NCI-H2029 treated with DMSO at 0.1 percent for 48 hours (cell line): ENCODE results near the gene EXOC3L4.
A peak's percentile ranks its signal among the peaks of the same experiment; 100 is the strongest.
"Not testable (repeated sequence)": the region's sequence is repeated elsewhere in the genome, so short reads cannot be mapped to it uniquely, and the experiment has no call there.

ENCODE experiments used
- DNase-seq: peaks from one replicate; lab custom pipeline; 2025; lab: John Stamatoyannopoulos, UW

EXOC3L4 gene

GRCh38 chr14:103094406-103095209 is at the start of gene EXOC3L4:
Gene EXOC3L4, plus strand, starts transcription at chr14:103094725. Its CDS starts 5,495 bp downstream, at chr14:103100220.
- DNase-seq = no peak

DNA sequence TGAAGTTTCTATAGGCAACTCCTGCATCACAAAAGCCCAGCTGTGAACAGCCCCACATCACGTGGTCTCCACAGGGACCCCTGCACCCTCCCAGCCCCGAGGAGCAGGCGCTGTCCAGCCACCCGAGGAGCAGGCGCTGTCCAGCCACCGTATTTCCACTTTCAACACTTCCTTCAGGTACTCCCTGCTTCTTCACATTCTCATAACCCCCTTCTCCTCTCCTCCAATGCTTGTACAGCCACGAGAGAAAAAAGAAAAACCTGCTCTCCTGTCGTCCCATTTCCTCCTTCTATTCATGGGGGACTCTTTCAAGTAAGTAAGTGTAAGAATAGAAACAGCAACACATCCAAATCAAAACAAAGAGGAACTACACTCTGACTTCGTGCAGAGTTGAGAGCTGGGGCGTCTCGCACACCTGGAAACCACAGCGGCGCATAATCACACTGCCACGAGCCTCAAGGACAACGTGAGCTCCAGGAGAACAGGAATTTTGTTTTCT is 49.1 kb upstream of the EXOC3L4 start:
- no peak for DNase-seq

- DNase-seq = not testable (repeated sequence)
These were observed 47.1 kb upstream of the EXOC3L4 start for GRCh38 chr14:103047453-103047852.

DNA sequence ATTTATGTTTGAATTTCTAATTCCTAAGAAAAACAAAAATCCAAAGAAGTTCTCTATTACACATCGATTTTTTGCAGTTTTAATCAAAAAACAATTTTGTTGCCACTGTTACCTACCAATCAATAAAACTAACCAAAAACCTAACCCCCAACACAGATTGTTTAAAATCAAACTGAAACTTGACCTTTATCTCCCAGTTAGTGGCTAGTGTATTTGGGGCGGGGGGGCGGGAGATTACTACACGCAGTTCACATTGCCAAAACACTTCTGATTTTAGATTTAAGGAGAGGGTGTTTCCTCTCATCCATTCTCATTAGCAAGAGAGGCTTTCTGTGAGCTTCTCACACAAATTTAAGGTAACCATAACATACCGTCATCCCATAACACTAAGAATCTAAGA is 43.6 kb upstream of the EXOC3L4 start:
- DNase-seq = no peak

DNA sequence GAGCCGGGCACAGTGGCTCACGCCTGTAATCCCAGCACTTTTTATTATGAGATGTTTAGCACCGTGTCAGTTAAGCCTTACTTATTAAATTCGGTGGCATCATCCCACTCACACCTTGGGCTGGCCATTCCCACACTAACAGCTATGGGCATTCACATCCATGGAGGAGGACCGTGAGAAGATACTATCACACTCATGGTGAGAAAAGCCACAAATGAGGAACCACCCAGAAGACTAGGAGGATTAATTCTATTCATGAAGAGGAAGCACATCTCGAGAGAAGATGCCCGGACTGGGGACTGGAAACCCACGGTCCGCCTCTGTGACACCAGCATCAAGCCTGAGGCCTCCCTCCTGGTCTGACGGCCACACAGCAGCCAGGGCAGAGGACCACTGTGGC is 42.1 kb upstream of the EXOC3L4 start:
- no peak for DNase-seq

DNA sequence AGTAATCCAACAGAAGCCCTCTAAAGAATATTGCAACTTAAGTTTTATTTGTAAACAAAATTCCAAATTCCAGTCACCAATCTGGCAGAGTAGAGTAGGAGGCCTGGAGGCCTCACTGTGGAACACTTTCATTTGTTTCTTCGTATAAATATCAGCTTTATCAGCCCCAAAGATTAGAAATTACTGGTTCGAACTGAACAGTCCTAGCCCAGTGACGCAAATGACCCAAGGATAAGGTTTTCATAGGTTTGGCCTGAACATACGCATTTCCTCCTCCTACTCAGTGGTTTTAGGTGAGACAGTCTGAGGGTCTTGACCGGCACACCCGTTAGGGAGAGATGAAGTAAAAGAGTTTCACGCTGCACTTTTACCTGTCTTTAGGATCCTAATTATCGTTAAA is 38.8 kb upstream of the EXOC3L4 start:
- DNase-seq = no peak

DNA sequence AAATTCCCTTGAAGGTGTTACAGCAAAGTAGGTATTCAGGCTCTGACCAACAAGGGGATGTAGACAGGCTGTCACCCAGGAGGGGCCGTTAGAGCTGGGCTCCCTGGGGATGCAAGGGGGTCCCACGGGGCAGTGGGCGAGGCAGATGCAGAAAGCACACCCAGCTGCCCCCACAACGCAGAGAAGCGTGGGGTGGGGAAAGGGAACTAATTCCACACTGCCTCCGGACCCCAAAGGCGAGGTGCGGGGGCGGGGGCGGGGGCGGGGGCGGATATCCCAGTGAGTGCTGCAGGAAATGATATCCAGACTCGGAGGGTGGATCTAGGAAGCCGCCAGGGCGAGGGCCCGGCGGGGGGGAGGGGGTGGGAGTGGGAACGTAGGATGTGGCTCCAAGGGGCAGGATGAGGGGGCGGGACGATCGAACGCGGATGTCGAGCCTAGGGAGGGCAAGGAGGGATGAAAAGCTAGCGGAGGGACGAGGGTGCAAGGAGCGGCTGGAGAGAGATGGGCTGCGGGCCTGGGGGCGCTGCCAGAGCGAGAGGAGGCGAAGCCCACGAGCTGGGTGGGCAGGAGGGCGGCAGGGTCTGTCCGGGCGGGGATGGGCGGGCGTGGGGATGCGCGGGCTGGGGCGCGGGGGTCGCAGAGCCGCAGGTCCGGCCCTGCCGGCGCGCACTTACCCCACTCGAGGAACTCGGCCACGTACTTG is 38.0 kb upstream of the EXOC3L4 start:
- no peak for DNase-seq

- no peak for DNase-seq
These were observed 37.5 kb upstream of the EXOC3L4 start for GRCh38 chr14:103057028-103057371.

GRCh38 chr14:103057372-103058163 is 37.0 kb upstream of the EXOC3L4 start, which contains the start of gene CDC42BPB:
Gene CDC42BPB, minus strand, starts transcription at chr14:103057549. Its CDS starts 376 bp downstream, at chr14:103057173.
- peak; percentile 12 for DNase-seq

DNA sequence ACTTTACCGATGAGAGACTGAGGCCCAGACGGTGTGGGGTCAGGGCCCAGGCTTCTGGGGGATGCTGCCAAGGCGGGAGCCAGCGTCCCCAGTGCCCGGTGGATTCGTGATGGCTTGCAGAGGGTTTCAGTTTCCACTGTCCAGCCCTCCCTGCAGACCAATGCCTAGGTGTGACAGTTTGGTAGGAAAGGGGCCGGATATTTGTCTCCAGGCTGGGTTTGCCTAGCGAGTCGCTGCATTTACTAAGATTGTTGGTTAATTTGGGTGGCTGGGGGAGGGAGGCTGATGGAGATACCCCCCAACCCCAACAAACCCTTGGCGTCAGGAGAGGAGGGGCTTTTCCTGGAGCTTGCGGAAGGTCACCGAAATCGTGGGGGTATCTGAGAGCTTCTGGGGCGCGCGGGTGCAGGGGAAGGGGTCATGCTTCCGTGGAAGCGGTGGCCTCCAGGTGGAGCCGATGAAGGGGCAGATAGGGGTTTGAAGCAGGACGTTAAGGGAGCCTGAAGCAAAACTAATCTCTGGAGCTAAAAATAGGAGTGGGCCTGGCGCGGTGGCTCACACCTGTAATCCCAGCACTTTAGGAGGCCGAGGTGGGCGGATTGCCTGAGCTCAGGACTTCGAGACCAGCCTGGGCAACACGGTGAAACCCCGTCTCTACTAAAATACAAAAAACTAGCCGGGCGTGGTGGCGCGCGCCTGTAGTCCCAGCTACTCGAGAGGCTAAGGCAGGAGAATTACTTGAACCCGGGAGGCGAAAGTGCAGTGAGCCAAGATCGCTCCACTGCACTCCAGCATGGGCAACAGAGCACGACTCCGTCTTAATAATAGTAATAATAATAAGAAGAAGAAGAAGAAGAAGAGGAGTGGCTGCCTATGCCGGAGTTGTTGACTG is 36.1 kb upstream of the EXOC3L4 start:
- DNase-seq = no peak

DNA sequence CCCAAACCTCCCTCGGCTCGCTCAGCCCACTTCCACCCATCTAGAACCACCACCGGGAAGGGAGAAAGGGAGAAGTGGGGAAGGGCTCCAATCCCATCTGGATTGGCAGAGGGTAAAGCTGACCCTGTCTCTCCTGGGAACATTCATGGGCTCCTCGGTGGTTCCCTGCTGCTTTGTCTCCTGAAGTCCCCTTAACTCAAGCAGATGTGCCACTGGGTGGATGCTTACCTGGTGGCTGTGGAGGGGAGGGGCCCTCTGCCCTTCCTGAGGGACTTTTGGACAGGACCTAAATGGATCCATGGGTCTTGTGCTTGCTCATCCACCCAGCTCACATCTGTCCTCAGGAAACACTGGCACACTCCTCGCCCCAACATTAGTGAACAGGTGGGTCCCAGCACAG is 35.0 kb upstream of the EXOC3L4 start:
- DNase-seq = no peak

- DNase-seq = no peak
These were observed 33.0 kb upstream of the EXOC3L4 start for GRCh38 chr14:103061482-103061976.

- no peak for DNase-seq
These were observed 30.1 kb upstream of the EXOC3L4 start for GRCh38 chr14:103064436-103064835.

DNA sequence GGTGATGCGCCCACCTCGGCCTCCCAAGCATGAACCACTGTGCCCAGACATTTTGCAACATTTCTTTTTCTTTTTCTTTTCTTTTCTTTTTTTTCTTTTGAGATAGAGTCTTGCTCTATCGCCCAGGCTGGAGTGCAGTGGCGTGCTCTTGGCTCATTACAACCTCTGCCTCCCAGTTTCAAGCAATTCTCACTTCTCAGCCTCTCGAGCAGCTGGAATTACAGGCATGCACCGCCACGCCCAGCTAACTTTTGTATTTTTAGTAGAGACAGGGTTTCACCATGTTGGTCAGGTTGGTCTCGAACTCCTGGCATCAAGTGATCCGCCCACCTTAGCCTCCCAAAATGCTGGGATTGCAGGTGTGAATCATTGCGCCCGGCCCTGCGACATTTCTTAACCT is 29.5 kb upstream of the EXOC3L4 start:
- DNase-seq = no peak

GRCh38 chr14:103065861-103066260 is 28.7 kb upstream of the EXOC3L4 start:
- DNase-seq = no peak

DNA sequence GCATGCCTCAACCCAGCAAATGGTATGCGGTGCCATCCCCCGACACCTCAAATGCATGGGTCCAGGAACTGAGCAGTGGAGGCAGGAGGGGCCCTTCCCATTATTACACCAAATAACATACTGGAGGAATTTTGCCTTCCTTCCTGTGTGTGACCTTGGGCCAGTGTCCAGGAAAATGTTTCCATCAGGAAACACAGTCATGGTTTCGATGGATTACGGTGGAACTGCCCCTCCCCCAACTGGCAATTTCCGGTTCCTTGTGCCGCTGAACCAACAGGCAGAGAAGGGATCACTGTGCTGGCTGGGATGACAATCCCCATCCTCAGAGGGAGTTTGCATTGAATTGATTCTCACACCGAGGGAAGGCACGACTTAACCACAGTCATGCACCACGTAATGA is 28.1 kb upstream of the EXOC3L4 start:
- no peak for DNase-seq

GRCh38 chr14:103067231-103067954 is 27.1 kb upstream of the EXOC3L4 start:
- DNase-seq = no peak

DNA sequence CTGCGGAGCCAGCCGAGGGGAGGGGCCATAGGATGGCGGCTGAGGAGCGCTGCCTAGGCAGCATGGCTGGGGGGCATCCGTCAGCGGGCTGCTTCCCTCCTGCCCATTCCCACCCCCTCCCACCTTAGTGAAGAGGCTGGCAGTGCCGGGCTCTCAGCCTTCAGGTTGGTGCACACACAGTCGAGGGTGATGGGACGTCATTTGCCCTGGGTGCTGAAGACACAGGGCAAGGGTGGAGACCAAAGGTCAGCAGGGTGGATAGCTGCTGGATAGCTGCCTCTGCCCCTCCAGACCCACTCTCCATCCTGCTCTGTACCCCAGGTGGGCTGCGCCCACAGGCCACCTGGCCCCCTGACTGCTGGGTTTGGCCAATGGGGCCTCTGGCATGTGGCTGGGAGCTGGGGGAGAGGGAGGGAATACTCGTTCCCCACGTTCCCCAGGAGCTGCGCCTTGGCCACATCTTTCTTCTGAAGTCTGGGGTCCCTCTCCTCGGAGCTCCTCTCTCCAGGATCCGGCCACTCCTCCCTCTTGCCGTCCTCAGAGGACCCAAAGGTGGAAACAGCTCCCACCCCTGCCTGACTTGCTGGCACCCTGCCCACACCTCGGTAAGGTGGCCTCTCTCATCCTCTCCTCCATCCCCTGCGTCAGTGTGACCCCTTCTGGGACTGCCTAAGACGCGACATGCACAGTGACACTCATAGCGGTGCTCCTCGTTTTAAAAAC is 26.0 kb upstream of the EXOC3L4 start:
- DNase-seq = no peak

- no peak for DNase-seq
These were observed 24.2 kb upstream of the EXOC3L4 start for GRCh38 chr14:103070263-103070885.
